HG02588 (cell line): ENCODE measurements around the gene TMEM139.

ENCODE experiments used
- ATAC-seq: cut with Tn5 transposase; IDR thresholded peaks from one replicate; pipeline ENCODE4 v1.9.1; 2021; ENCODE audit warnings: mild to moderate bottlenecking, moderate library complexity; ENCODE audit not compliant: unreplicated experiment

Gene TMEM139

DNA sequence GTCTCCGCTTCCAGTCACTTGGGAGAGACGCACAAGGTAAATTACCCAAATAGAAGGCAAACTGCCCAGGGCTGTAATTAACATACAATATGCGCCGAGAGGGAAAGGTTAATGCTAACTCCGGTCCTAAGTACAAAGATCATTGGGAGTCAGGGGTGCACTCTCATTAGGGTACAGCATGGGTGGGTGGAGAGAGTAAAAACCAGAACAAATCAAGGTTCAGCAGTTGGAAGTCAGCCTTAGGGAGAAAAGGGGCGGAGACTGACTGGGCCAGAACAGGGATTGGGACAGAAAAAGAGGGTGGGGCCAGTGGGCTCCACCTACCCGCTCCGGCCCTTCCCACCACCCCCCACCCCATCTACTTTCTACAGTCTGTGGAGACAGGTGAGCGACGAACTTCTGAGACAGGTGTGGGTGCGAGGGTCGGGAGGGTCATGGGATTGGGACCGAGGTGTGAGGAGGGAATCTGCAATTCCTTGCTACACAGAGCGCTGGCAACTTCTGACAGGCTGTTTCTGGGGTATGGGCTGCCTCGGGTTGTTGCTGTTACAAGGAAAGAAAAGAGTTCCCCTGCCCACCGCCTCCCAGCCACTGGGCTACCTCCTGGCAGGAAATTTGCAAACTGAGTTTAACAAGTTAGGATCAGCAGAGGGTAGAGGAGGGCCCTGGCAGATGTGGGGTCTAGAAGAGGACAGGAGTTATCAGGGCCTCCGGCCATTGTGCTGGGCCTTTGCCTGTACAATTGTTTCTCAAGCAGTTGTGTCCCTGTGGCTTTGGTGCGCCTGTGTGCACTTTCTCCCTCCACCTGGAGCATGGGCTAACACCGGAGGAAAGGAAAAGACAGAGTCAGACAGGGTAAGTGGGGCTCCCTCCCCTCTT, at the start of gene TMEM139:
Gene TMEM139, plus strand, starts transcription at position 368 of the 879 bp plus-strand sequence. CDS start 1,000 bp downstream, outside the sequence.
- ATAC-seq, result no peak

DNA sequence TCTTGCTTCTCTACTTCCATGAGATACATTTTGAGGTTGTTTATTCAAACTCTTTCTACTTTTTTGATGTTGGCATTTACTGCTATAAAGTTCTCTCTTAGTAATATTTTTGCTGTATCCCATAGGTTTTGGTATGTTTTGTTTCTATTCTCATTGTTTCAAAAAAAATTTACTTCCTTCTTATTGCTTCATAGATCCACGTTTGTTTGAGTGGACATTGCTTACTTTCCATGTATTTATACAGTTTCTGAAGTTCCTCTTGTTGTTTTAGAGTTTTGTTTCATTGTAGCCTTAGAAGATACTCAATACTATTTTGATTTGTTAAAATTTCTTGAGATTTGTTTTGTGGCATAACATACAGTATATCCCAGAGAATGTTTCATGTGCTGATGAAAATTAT, 49.2 kb upstream of the TMEM139 start:
- ATAC-seq, result no peak

DNA sequence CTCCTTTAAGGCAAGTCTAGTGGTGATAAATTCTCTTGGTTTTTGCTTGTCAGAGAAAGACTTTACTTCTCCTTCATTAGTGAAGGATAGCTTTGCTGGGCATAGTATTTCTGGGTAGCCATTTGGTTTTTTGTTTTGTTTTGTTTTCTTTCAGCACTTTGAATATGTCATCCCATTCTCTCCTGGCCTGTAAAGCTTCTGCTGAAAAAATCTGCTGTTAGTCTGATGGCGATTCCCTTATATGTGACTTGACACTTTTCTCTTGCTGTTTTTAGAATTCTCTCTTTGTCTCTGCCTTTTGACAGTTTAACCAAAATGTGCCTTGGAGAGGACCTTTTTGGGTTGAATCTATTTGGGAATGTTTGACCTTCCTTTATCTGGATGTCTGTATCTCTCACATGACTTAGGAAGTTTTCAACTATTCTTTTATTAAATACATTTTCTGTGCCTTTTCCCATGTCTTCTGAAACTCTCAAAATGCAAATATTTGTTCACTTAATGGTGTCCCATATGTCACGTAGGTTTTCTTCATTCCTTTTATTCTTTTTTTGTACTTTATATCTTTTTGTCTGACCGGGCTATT, 48.3 kb upstream of the TMEM139 start:
- ATAC-seq, result no peak

DNA sequence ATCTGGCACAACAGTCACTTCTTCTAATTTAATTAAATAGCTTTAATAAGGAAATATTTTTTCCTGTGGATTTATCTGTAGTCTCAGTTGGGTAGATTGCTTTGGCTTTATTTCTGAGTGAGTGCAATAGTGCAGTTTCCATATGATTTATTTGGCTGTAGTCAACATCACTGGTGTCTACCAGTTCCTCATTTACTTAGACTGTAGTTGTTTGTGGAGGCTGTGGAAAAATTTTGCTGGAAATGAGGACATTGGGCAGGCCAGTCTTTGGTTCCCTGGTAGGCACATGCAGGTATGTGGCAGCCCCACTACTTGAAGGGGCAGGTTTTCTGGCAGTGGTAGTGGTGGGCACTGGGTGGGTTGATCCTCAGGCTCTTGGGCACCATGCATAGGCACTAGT, 47.4 kb upstream of the TMEM139 start:
- ATAC-seq, result no peak

DNA sequence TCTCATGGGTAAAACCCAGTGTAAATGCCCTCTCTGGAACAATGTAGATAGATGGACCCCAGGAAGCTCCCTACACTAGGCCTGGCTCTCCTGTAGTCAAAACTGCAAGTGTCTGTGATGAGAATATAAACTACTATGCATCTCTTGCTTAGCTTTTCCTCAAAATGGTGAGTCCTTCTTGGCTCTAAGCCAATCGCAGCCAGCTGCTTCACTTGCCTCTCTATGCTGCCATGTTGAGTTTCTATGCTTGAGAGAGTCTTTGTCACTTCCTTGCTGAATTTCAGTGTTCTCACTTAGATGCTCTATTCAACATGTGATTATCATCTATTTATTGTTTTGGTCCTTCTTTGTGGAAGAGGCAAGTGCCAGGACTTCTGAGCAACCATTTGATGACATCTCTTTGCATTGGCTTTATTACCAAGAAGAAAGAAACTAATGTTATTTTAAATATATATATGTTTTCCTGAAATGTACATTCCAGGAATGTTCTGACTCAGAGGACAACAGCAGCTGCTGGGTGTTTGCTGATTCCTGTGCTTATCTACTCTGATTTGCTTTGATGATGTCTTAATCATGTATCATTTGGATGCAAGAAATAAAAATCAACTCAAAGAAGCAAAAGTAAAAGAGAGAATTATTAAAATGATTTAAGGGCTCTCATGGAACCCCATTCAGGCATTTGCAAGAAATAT, 46.3 kb upstream of the TMEM139 start:
- ATAC-seq, result no peak

DNA sequence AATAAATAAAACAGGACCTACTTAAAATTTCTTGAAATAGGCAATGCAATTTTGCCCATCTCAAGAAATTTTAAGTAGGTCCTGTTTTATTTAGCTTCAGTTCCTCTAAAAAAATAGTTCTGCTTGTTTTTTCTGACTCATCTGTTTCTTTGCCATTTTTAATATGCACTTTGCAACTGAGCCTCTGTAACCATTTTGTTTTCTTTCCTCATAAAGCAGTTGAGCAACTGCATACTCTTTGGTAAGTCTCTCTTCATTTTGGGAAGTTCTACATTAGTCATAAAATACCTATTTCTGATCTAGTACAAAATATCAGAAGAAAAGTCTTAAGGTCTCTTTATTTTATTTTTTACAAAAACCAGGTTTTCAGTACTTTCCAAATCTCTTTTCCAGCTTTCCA, 44.9 kb upstream of the TMEM139 start:
- no peak for ATAC-seq

DNA sequence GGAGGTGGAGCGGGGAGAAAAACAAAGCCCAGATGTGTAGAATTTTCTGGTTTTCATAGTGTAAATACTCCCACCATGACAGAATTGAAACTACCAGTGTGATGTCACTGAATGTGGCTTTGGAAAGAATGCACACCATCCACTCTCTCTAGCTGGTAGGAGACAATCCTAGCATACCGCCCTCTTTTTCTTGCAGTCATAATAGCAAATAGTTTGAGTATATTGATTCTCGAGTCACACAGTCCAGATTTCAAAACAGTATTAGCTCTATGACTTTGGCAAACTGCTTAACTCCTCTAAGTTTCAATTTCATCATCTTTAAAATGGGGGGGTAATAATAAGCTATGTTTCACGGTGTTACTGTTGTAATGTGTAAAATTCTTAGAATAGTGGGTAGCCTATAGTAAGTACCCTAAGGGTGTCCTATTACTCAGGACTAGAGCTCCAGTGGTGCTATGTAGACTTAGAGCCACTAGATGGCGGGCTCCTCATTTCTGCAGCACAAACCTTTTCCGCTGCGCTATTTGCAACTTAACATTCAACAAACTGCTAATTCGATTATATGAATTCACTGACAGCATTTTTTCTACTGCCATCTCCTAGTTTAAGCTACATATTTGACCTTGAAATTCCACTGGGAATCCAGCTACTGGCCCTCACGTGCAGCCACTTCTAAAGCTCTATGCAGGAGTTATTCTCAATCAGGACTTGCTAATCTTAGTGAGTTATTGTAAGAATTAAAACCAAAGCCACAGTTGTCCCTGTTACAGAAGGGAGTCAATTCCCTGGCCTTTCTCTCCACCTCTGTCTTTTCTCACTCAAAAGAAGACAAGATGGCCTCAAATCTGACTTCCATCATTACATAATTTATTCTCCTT, 44.2 kb upstream of the TMEM139 start:
- ATAC-seq, result peak; percentile 95

DNA sequence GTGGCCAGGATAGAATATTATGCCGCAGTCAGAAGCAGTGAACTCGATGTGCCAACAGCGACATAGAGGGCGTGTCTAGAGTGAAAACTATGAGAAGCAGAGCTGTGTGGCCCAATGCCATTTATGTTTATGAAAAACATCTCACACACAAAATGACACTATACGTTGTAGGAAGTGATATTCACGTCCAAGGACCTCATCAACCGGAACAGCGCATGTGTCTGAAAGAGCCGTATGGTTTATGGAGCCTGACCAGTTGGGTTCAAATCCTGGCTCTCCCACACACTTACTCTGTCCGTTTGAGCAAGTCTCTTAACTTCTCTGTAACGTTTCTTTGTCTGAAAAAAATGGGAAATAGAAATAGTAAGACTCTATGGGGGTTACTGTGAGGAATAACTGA, 42.5 kb upstream of the TMEM139 start:
- ATAC-seq, result no peak

DNA sequence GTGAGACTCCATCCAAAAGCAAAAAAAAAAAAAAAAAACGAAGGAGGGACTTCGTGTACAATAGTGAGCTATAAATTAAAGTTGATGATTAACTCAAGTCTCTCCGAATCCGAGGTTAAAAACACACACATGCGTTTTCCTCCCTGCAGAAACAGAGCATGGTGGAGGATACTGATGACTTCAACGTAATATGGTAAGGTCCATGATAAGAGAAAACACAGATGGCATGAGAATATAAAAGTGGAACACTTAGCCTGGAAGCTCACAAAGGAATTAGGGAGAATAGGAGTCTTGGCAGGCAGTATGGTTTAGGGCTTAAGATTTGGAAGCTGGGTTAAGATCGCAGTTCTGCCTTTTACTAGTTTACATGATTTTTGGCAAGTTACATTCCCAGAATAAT, 41.6 kb upstream of the TMEM139 start:
- ATAC-seq, result no peak

DNA sequence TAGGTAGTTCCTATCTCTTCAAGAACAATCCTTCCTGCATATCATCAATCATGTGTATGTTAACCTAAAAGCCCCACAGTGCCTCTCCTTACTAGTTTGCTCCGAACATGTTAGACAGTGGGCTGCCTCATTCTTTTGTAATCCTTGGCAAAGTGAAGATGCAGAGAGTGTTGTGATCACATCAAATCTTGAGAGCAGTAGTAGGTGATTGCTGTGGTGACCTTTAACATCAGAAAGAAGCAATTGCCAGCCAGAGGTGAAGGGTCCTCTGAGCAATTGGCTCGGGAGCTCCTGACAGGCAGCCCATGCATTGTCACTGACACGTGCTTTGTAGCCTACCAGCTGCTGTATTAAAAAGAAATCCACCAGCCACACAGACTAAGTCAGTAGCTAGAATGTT, 41.1 kb upstream of the TMEM139 start:
- ATAC-seq, result no peak

DNA sequence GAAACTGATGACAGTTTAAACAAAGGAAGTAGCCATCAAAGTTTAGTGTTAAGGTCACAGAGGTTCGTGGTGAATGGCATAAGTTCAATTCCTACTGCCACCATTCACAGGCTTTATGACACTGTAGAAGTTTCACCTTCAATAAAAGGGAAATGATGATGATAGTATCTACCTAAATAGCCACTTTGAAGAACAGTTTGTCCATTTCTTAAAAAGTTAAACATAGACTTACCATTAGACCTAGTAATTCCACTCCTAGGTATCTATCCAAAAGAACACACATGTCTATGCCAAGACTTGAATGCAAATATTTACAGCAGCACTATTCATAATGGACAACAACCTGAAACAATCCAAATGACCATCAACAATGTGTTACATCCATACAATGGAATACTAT, 40.4 kb upstream of the TMEM139 start:
- ATAC-seq, result no peak

DNA sequence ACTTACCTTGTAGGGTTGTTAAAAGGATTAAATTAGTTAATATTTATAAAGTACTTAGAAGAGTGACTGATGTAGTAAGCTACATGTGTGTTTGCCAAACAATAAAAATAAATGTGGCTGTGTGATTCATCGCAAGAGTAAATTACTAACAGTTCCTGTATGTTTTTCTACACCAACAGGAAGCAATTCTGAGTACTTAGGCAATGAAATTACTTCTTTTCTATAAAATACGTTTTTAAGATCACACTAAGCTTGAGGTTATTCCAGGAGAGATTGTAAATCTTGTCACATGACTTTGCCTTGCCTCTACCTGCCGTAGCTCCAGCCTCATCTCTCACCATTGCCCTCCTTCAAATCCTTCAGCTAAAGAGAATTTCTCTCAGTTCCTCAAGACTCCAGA, 39.6 kb upstream of the TMEM139 start:
- ATAC-seq, result no peak

DNA sequence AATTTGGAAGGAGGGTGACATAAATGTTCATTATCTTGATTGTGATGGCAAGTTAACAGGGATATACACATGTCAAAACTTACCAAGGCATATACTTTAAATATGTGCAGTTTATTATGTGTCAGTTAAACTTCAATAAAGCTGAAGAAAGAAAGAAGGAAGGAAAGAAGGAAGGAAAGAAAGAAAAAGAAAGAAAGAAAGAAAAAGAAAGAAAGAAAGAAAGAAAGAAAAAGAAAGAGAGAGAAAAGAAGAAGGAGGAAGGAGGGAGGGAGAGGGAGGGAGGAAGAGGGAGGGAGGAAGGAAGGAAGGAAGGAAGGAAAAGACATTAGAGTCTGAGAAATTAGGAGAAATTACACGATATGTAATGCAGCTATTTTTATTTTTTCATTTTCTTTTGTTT, 37.4 kb upstream of the TMEM139 start:
- no peak for ATAC-seq

DNA sequence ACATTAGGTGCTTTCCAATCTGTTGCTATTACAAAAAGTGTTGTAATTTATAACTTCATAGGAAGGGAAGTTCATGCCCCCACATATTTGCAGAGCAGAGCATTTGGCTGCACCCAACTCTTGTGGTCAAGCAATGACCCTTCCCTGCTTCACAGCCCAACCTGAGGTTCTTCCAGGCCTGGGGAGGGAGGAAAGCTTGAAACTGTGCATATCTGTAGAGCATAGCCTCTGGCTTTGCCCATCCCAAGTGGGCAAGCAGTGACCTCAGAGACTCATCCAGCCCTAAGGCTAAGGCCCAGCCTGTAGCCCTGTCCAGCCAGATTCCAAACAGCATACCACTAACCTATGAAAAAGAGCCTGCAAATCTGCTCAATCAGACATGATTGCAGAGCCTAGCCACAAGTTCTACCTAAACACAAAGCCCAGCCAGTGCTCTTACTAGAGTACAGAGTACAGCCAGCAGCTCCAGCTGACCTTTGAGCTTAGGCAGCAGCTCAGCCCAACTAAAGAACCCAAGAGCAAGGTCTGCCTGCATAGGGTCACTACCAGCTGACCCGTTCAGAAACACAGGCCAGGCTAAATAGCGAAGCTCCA, 35.9 kb upstream of the TMEM139 start:
- no peak for ATAC-seq

DNA sequence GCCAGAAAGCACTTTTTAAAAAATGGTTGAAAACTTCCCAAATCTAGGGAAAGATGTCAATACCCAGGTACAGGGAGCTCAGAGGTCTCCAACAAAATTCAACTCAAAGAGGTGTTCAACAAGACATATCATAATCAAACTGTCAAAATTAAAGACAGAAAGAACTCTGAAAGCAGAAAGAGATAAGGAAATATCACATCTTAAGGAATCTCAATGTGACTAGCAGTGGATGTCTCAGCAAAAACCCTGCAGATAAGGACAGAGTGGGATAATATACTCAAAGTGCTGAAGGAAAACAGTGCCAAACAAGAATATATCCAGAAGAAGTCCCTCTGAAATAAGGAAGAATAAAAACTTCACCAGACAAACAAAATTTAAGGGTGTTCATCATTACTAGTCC, 34.6 kb upstream of the TMEM139 start:
- ATAC-seq, result no peak

DNA sequence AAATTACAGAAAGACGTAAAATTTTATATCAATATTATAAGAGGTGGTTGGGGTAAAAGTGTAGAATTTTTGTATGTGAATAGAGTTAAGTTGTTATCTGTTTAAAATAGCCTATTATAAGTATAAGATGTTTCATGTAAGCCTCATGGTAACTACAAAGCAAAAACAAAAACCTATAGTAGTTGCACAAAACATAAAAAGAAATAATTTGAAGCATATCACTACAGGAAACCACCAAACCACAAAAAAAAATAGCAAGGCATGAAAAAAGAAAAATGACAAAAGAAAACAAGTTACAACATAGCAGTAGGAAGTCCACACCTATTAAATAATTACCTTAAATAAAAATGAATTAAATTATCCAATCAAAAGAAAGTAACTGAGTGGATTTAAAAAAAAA, 33.9 kb upstream of the TMEM139 start:
- no peak for ATAC-seq

DNA sequence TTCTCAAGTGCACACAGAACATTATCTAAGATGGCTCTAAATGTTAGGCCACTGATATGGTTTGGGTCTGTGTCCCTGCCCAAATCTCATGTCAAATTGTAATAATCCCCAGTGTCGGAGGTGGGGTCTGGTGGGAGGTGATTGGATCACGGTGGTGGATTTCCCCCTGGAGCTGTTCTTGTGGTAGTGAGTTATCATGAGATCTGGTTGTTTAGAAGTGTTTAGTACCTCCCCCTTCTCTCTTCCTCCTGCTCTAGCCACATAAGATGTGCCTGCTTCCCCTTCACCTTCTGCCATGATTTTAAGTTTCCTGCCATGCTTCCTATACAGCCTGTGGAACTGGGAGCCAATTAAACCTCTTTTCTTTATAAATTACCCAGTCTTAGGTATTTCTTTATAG, 32.8 kb upstream of the TMEM139 start:
- ATAC-seq, result no peak

DNA sequence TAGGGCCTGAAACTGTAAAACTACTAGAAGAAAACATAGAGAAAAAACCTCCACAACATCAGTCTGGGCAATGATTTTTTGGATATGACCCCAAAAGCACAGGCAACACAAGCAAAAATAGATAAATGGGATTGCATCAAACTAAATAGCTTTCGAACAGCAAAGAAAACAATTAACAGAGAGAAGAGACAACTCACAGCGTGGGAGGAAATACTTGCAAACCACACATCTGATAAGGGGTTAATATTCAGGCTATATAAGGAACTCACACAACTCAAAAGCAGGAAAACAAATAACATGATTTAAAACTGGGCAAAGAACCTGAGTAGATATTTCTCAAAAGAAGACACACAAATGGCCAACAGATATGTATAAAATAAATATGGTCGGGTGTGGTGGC, 29.2 kb upstream of the TMEM139 start:
- no peak for ATAC-seq

DNA sequence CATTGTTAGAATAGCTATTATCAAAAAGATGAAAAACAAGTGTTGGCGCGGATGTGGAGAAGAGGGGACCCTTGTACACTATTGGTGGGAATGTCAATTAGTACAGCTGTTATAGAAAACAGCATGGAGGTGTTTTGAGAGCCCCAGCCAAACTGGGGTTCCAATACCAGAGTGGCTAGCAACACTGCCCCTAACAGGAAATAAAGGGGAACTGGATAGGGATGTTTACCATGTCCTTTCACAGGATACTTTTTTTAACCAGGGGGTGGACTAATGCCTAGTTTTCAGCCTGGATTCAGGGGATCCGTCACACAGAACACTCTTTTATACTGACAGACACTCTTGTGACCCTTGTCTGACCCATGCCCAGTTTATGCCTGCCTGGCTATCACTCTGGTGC, 28.4 kb upstream of the TMEM139 start:
- ATAC-seq, result no peak

DNA sequence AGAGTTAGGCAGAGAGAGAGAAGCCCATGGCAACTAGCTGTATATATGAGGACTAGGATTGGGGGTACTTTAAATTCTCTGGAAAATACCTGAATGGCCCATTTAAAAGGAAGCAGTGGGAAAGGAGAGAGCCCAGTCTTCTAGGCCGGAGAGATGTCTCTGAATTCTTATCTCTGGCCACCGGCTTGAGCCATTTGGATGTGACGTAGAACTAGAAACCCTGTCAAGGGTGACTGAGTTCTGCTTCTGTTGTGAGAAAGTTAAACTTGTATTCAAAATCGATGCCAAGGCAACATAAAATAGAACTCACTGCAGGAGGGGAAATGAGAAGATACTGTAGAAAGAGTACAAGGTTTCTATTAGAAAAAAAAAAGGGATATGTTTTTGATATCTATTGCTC, 27.8 kb upstream of the TMEM139 start:
- peak; percentile 71 for ATAC-seq

DNA sequence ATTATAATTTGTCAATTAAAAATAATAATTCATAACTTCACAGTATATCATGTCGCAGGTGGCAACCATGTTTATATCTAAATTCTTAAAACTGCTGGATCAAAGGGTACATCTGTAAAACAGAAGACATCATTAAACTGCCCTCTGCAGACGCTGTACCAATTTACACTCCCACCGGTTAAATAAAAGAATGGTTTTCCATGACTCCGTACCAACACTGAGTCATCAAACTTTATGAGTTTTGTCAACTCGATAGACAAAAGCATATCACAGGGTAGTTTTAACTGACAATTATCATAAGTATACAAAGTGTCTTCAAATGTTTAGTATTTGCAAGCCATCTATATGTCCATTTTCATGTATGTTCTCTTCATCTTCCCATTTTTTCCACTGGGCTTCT, 27.3 kb upstream of the TMEM139 start:
- ATAC-seq, result no peak
